Neural crest cell (in vitro differentiated cells): ENCODE data around the gene BIN1. TPM values are rescaled to one million over a fixed set of nuclear protein-coding genes. Genes with fewer than 3 reads are reported as not detected.

Source experiments
- DNase-seq: peaks from one replicate; pipeline ENCODE4 v3.0.0; 2021; ENCODE audit warnings: low read depth, mixed read lengths, low spot score
- H3K27ac Mint-ChIP-seq: one replicate; pipeline ENCODE4 v1.8.0; 2021; ENCODE audit warnings: mild to moderate bottlenecking, mixed read lengths; ENCODE audit not compliant: unreplicated experiment
- H3K27me3 Mint-ChIP-seq: 2 replicates; pipeline ENCODE4 v1.8.0; 2021; ENCODE audit warnings: low read depth, mild to moderate bottlenecking, mixed read lengths
- H3K36me3 Mint-ChIP-seq: 2 replicates; pipeline ENCODE4 v1.8.0; 2021; ENCODE audit warnings: low read depth, mild to moderate bottlenecking, mixed read lengths
- H3K4me1 Mint-ChIP-seq: 2 replicates; pipeline ENCODE4 v1.8.0; 2021; ENCODE audit warnings: mixed read lengths
- H3K4me3 Mint-ChIP-seq: one replicate; pipeline ENCODE4 v1.8.0; 2021; ENCODE audit warnings: mild to moderate bottlenecking, mixed read lengths
- H3K9me3 Mint-ChIP-seq: 2 replicates; pipeline ENCODE4 v1.8.0; 2021; ENCODE audit warnings: mixed read lengths
- CTCF ChIP-seq: fragments of 200-600 bp; sonication (generic); conservative IDR thresholded peaks from 2 replicates; pipeline ENCODE4 v1.5.0; 2021; ENCODE audit warnings: antibody characterized with exemption, mild to moderate bottlenecking
- total RNA-seq: library from RNA; stranded (reverse); gene quantifications from 2 replicates; pipeline ENCODE4 v1.2.1, GENCODE V29; 2021

BIN1 gene
- total RNA-seq, 1 donor from 2014 or later = 67.7 TPM

- H3K36me3 Mint-ChIP-seq = no peaks in the 10 kb centered on the region
- no peak for TF ChIP-seq CTCF
- H3K27ac Mint-ChIP-seq = peak overlapping the region; percentile 3
- DNase-seq = no peak
- no peak overlapping the region for H3K4me3 Mint-ChIP-seq
- H3K27me3 Mint-ChIP-seq = no peaks in the 10 kb centered on the region
- peaks cover 6% of the 10 kb centered on the region for H3K9me3 Mint-ChIP-seq
- no peaks in the 10 kb centered on the region for H3K4me1 Mint-ChIP-seq
Measured at GRCh38 chr2:127012868-127013267, 94.1 kb downstream of the BIN1 start.

- Mint-ChIP-seq H3K27ac (no peak overlapping the region), H3K4me3 (no peak overlapping the region), H3K4me1 (no peaks in the 10 kb centered on the region), H3K9me3 (peaks cover 6% of the 10 kb centered on the region), H3K27me3 (no peaks in the 10 kb centered on the region), H3K36me3 (no peaks in the 10 kb centered on the region)
- no peak for DNase-seq
- no peak for TF ChIP-seq CTCF
Measured at GRCh38 chr2:127012215-127012614, 94.7 kb downstream of the BIN1 start.

GRCh38 chr2:127011796-127012195, 95.2 kb downstream of the BIN1 start:
- Mint-ChIP-seq H3K4me3 (no peak overlapping the region), H3K9me3 (peaks cover 8% of the 10 kb centered on the region), H3K27me3 (no peaks in the 10 kb centered on the region), H3K27ac (no peak overlapping the region), H3K4me1 (no peaks in the 10 kb centered on the region), H3K36me3 (no peaks in the 10 kb centered on the region)
- no peak for TF ChIP-seq CTCF
- DNase-seq = no peak

GRCh38 chr2:127011231-127011661, 95.7 kb downstream of the BIN1 start:
- no peaks in the 10 kb centered on the region for H3K36me3 Mint-ChIP-seq
- peaks cover 8% of the 10 kb centered on the region for H3K9me3 Mint-ChIP-seq

DNA sequence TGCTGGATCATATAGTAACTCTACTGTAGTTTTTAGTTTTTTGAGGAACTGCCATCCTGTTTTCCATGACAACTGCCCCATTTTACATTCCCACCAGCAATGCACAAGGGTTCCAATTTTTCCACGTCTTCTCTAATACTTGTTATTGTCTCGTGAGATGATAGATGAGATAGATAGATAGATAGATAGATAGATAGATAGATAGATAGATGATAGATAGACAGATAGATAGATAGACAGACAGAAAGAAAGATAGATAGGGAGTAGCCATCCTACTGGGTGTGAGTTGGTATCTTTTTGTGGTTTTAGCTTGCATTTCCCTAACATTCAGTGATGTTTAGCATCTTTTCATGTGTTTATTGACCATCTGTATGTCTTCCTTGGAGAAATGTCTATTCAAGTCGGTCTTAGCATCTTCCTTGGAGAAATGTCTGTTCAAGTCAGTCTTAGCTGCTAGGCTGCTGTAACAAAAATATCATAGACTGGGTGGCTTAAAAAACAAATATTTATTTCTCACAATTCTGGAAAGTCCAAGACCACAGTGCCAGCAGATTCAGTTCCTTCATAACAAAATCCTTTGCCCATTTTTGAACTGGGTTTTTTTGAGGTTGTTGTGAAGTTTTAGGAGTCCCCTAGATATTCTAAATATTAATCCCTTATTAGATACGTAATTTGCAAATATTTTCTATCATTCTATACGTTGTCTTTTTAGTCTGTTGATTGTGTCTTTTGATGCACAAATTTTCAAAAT, 98.5 kb downstream of the BIN1 start:
- Mint-ChIP-seq H3K4me3 (no peak overlapping the region), H3K27ac (no peak overlapping the region), H3K4me1 (peaks cover 3% of the 10 kb centered on the region), H3K36me3 (no peaks in the 10 kb centered on the region), H3K27me3 (no peaks in the 10 kb centered on the region), H3K9me3 (peaks cover 8% of the 10 kb centered on the region)
- no peak for DNase-seq
- no peak for TF ChIP-seq CTCF

More at GRCh38 chr2:127011231-127011661, 95.7 kb downstream of the BIN1 start:
- DNase-seq = no peak
- Mint-ChIP-seq H3K27ac (no peak overlapping the region), H3K27me3 (no peaks in the 10 kb centered on the region), H3K4me3 (no peak overlapping the region), H3K4me1 (no peaks in the 10 kb centered on the region)
- no peak for TF ChIP-seq CTCF
